Measurements from ENCODE around the gene FAM53B. TPM values are rescaled to one million over a fixed set of nuclear protein-coding genes. Genes with fewer than 3 reads are reported as not detected.
A peak's percentile ranks its signal among the peaks of the same experiment; 100 is the strongest.

The FAM53B gene
- total and polyA plus RNA-seq, 4 donors = 14.6 to 45.4 (median 18.2) TPM

- TF ChIP-seq, protein P1, sequence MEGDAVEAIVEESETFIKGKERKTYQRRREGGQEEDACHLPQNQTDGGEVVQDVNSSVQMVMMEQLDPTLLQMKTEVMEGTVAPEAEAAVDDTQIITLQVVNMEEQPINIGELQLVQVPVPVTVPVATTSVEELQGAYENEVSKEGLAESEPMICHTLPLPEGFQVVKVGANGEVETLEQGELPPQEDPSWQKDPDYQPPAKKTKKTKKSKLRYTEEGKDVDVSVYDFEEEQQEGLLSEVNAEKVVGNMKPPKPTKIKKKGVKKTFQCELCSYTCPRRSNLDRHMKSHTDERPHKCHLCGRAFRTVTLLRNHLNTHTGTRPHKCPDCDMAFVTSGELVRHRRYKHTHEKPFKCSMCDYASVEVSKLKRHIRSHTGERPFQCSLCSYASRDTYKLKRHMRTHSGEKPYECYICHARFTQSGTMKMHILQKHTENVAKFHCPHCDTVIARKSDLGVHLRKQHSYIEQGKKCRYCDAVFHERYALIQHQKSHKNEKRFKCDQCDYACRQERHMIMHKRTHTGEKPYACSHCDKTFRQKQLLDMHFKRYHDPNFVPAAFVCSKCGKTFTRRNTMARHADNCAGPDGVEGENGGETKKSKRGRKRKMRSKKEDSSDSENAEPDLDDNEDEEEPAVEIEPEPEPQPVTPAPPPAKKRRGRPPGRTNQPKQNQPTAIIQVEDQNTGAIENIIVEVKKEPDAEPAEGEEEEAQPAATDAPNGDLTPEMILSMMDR (IDR thresholded peaks at IDR 0.05; ENCODE audit: control extremely low read depth, extremely low read depth) = no peak
- Histone ChIP-seq H3K4me1 (ENCODE audit: control insufficient read depth in 5 of 5, insufficient read depth in 5 of 5, low read length in 5 of 5) (peaks cover 31 to 61% (median 38%) of the 10 kb centered on the region in 5 donors), H3K9me3 (ENCODE audit: control insufficient read depth in 4 of 4, insufficient read depth in 3 of 4, low read length in 3 of 4) (no peaks in the 10 kb centered on the region), H3K27me3 (ENCODE audit: control insufficient read depth in 3 of 3, insufficient read depth in 3 of 3, low read length in 2 of 3) (no peaks in the 10 kb centered on the region), H3K4me3 (no peak overlapping the region), H3K9ac (ENCODE audit: insufficient read depth in 1 of 2, low read length in 2 of 2) (no peak overlapping the region), H3K27ac (ENCODE audit: low read depth in 1 of 2, low read length in 1 of 2) (peak overlapping the region in 1 of 2 donors; percentile 17), H3K36me3 (ENCODE audit: control insufficient read depth in 4 of 4, insufficient read depth in 4 of 4, low read length in 4 of 4) (peaks cover 0 to 4% (median under 1%) of the 10 kb centered on the region in 4 donors)
- 88 to 89% methylated on average over 9 of the region's 9 CpGs for WGBS, 2 donors
- no peak for DNase-seq
- ATAC-seq (ENCODE audit: insufficient read depth, low FRiP score) = no peak
These were observed 12.6 kb downstream of the FAM53B start for GRCh38 chr10:124731551-124731950.

- Histone ChIP-seq H3K4me3 (no peak overlapping the region), H3K4me1 (ENCODE audit: control insufficient read depth in 5 of 5, insufficient read depth in 5 of 5, low read length in 5 of 5) (peaks cover 27 to 54% (median 34%) of the 10 kb centered on the region in 5 donors), H3K27ac (ENCODE audit: low read depth in 1 of 2, low read length in 1 of 2) (no peak overlapping the region), H3K36me3 (ENCODE audit: control insufficient read depth in 4 of 4, insufficient read depth in 4 of 4, low read length in 4 of 4) (peaks cover 0 to 4% (median under 1%) of the 10 kb centered on the region in 4 donors), H3K27me3 (ENCODE audit: control insufficient read depth in 3 of 3, insufficient read depth in 3 of 3, low read length in 2 of 3) (no peaks in the 10 kb centered on the region), H3K9ac (ENCODE audit: insufficient read depth in 1 of 2, low read length in 2 of 2) (no peak overlapping the region), H3K9me3 (ENCODE audit: control insufficient read depth in 4 of 4, insufficient read depth in 3 of 4, low read length in 3 of 4) (no peaks in the 10 kb centered on the region)
- TF ChIP-seq, protein P1 (IDR thresholded peaks at IDR 0.05; ENCODE audit: control extremely low read depth, extremely low read depth) = no peak
- ATAC-seq (ENCODE audit: insufficient read depth, low FRiP score) (no peak), DNase-seq (no peak)
- 82 to 88% methylated on average over 3 of the region's 3 CpGs for WGBS, 2 donors
These were observed 13.4 kb downstream of the FAM53B start for GRCh38 chr10:124730790-124731189.

GRCh38 chr10:124728830-124729661 lies 15.1 kb downstream of the FAM53B start:
- DNase-seq = peak in 1 of 3 donors; percentile 10

More at GRCh38 chr10:124728830-124729661, 15.1 kb downstream of the FAM53B start:
- TF ChIP-seq, protein P1 (IDR thresholded peaks at IDR 0.05; ENCODE audit: control extremely low read depth, extremely low read depth) = no peak
- no peak overlapping the region for H3K9ac ChIP-seq (ENCODE audit: insufficient read depth in 1 of 2, low read length in 2 of 2)
- peak overlapping the region; percentile 63 to 88 for H3K27ac ChIP-seq (ENCODE audit: low read depth in 1 of 2, low read length in 1 of 2)
- WGBS, 2 donors = 51 to 58% methylated on average over 8 of the region's 8 CpGs
- no peak for ATAC-seq (ENCODE audit: insufficient read depth, low FRiP score)
- peaks cover 31 to 58% (median 37%) of the 10 kb centered on the region in 5 donors for H3K4me1 ChIP-seq (ENCODE audit: control insufficient read depth in 5 of 5, insufficient read depth in 5 of 5, low read length in 5 of 5)
- peaks cover 0 to under 1% (median 0%) of the 10 kb centered on the region in 4 donors for H3K36me3 ChIP-seq (ENCODE audit: control insufficient read depth in 4 of 4, insufficient read depth in 4 of 4, low read length in 4 of 4)
- H3K4me3 ChIP-seq = no peak overlapping the region
- no peaks in the 10 kb centered on the region for H3K9me3 ChIP-seq (ENCODE audit: control insufficient read depth in 4 of 4, insufficient read depth in 3 of 4, low read length in 3 of 4)
- H3K27me3 ChIP-seq (ENCODE audit: control insufficient read depth in 3 of 3, insufficient read depth in 3 of 3, low read length in 2 of 3) = no peaks in the 10 kb centered on the region
